ENCODE results near the gene MYO1C. TPM values are rescaled to one million over a fixed set of nuclear protein-coding genes. Genes with fewer than 3 reads are reported as not detected.

MYO1C gene
- total and polyA plus RNA-seq, 3 donors from 2014 or later, result 45.0 to 68.3 (median 49.2) TPM

DNA sequence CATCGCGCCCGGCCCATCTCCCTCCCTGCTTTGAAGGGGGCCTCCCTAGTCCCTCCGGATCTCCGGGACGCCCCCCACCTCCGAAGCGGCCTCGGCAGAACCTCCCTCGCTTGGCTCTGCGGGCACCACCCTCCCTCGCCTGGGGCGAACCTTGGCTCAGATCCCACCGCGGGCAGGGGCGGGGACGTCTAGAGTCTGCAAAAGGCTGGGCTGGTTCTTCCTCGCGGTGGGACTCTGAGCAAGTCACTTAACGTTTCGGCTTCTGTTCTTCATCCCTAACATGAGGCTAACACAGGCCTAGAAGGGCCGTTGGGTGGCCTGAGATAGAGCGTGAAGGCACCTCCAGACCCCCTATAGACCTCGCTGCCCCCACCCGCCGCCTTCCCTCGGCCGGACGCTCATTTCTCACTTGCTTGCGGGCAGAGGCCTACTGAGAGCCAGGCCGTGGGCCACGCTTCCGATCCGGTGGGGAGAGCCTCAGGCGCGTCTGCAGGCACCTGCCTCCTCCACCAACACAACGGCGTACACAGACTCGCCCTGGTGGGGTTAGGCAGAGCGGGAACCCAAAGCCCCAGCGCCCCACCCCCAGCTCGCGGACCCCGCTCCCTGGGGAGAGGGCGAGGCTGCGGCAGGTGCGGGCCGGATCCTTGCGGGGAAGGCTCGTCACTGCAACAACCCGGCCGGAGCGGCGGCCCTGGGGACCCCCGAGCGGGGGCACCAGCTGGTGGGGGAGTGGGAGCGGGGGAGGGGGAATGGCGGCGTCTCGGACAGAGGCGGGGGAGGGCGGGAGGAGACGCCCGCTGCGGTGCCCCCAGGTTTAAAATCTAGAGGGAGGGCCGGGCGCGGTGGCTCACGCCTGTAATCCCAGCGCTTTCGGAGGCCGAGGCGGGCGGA lies 5.4 kb downstream of the MYO1C start:
- WGBS, 2 donors, result 18 to 23% methylated on average over 31 to 51 of the region's 74 CpGs
- intact Hi-C loops (cut with DNase I; ENCODE audit: low total_unique reads), result no loop called here

DNA sequence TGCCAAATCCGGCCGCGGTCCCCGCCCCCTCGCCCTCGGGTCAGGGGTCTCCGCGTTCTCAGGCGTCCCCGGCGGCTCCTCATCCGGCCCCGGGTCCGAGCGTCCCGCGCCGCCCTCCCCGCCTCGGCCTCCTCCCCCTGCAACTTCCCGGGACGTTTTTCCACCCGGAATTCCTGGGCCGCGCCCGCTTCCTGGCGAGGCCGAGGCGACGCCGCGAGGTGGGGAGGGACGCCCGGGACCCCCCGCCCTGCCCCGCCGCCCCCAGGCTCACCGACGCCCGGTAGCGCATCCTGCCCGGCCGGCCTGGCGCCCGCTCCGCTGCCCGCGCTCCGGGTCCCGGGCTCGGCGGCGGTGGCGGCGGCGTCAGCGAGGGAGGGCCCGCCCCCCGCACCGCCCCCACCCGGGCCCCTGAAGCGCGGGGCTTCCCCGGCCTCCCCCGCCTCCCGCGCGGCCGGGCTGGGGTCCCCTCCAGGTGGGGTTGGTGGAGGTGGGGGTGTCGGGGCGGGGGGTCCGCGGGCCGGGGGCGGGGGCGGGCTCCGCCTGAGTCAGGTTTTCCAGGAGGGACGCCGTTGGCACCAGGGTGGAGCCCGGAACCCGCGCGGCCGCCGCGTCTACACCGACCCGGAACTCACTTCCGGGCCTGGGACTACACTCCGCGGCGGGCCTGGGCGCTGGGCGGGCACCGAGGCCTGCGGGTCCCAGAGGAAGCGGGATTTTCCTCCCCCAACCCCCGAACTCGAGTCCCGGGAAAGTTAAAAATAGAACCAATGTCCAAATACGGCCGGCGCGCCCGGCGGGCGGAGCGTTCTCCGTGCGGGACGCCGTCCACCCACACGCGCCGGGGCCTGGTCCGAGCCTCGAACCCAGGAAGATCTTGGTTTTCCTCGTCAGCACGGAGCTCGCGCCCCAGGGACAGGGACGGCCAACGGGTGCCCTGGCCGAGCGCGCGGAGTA lies 6.8 kb downstream of the MYO1C start:
- DNase-seq, result peak; percentile 61

More for the DNA sequence above, 5.4 kb downstream of the MYO1C start:
- Histone ChIP-seq H3K4me3 (peak overlapping the region; percentile 57 to 82), H3K4me1 (peaks cover 45% of the 10 kb centered on the region), H3K36me3 (ENCODE audit: low read depth, missing control alignments) (no peaks in the 10 kb centered on the region), H3K27me3 (no peaks in the 10 kb centered on the region), H3K9me3 (no peaks in the 10 kb centered on the region), H3K27ac (peak overlapping the region; percentile 93)
- TF ChIP-seq, protein P1, sequence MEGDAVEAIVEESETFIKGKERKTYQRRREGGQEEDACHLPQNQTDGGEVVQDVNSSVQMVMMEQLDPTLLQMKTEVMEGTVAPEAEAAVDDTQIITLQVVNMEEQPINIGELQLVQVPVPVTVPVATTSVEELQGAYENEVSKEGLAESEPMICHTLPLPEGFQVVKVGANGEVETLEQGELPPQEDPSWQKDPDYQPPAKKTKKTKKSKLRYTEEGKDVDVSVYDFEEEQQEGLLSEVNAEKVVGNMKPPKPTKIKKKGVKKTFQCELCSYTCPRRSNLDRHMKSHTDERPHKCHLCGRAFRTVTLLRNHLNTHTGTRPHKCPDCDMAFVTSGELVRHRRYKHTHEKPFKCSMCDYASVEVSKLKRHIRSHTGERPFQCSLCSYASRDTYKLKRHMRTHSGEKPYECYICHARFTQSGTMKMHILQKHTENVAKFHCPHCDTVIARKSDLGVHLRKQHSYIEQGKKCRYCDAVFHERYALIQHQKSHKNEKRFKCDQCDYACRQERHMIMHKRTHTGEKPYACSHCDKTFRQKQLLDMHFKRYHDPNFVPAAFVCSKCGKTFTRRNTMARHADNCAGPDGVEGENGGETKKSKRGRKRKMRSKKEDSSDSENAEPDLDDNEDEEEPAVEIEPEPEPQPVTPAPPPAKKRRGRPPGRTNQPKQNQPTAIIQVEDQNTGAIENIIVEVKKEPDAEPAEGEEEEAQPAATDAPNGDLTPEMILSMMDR (IDR thresholded peaks at IDR 0.05), result no peak
- no peak for TF ChIP-seq POLR2A (IDR thresholded peaks at IDR 0.05)
- peak; percentile 86 for DNase-seq

DNA sequence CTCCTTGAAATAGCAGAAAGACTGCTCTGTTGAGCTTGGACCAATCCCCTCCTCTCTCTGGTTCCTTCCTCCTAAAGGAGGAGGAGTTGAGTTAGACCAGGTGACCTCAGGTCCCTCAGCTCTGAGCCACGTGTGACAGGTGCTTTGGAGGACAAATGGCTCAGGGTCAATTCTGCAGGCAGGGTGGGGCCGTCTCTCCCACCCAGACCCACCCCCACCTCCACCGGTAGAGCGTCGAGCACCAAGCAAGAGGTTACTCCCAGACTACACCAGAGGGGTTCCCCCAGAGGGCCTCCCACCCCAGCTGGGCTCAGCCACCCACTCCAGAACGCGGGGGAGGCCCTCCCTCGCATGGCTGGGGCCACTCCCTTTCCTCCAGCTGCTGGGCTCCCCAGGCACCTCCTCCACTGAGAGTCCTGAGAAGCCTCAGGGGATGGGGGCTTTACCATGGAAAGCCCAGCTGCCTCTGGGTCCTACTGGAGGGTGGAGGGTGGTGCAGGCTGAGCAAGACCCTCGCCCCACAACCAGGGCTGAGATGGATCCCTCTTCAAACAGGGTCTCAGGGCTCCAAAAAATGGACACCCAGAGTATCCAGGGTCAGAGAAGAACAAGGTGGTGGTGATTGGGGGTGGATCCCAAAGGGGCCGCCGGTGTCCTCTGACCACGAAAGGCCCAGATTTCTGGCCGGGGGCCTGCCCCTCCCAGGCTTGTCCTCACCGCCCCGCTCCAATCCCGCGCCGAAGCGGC lies 7.6 kb downstream of the MYO1C start:
- Histone ChIP-seq H3K4me3 (peak overlapping the region; percentile 75 to 82), H3K4me1 (peaks cover 37% of the 10 kb centered on the region)
- DNase-seq, result peak; percentile 68

More for the DNA sequence above, 6.8 kb downstream of the MYO1C start:
- Histone ChIP-seq H3K4me3 (peak overlapping the region; percentile 75 to 82), H3K4me1 (peaks cover 42% of the 10 kb centered on the region), H3K27me3 (no peaks in the 10 kb centered on the region), H3K27ac (peak overlapping the region; percentile 93), H3K36me3 (ENCODE audit: low read depth, missing control alignments) (no peaks in the 10 kb centered on the region), H3K9me3 (no peaks in the 10 kb centered on the region)
- TF ChIP-seq, protein P1 (IDR thresholded peaks at IDR 0.05), result no peak
- TF ChIP-seq POLR2A (IDR thresholded peaks at IDR 0.05), result no peak
- whole genome bisulfite sequencing, 2 donors, result 2 to 3% methylated on average over 21 to 90 of the region's 127 CpGs
- intact Hi-C loops (cut with DNase I; ENCODE audit: low total_unique reads), result no loop called here

DNA sequence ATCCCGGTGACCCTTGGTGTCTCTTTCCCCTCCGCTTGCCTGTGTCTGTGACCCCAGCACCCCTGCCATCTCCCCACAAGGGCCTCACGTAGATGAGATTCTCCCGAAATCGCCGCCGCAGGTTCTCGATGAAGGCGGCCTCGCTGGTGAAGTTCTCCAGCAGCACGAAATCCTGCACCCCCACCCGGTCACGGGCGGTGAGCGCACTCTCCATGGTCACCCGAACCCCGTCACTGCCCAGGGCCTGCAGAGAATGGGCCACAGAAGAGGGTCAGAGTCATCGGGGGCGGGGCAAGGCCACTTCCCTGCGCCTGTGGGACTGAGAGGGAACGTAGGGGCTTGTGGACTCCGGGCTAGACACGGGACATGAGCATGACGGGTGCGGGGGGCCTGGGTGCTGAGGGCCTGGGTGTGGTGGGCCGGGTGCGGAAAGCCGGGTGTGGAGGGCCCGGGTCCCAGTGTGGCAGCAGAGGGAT lies 8.4 kb downstream of the MYO1C start:
- 90 to 94% methylated on average over 27 to 29 of the region's 29 CpGs for WGBS, 2 donors
- peak overlapping the region in 1 of 2 donors; percentile 93 for H3K27ac ChIP-seq
- H3K4me1 ChIP-seq, result peaks cover 37% of the 10 kb centered on the region
- TF ChIP-seq POLR2A (IDR thresholded peaks at IDR 0.05), result no peak
- TF ChIP-seq, protein P1 (IDR thresholded peaks at IDR 0.05), result no peak
- intact Hi-C loops (cut with DNase I; ENCODE audit: low total_unique reads), result no loop called here
- H3K4me3 ChIP-seq, result no peak overlapping the region
- H3K9me3 ChIP-seq, result no peaks in the 10 kb centered on the region
- H3K27me3 ChIP-seq, result no peaks in the 10 kb centered on the region
- no peaks in the 10 kb centered on the region for H3K36me3 ChIP-seq (ENCODE audit: low read depth, missing control alignments)
- DNase-seq, result no peak

More for the DNA sequence above, 7.6 kb downstream of the MYO1C start:
- Histone ChIP-seq H3K9me3 (no peaks in the 10 kb centered on the region), H3K36me3 (ENCODE audit: low read depth, missing control alignments) (no peaks in the 10 kb centered on the region), H3K27ac (peak overlapping the region; percentile 81 to 93), H3K27me3 (no peaks in the 10 kb centered on the region)
- intact Hi-C loops (cut with DNase I; ENCODE audit: low total_unique reads), result no loop called here
- TF ChIP-seq, protein P1 (IDR thresholded peaks at IDR 0.05), result peak in 1 of 3 experiments; percentile 31
- TF ChIP-seq POLR2A (IDR thresholded peaks at IDR 0.05), result no peak
- 4% methylated on average over 7 to 19 of the region's 19 CpGs for WGBS, 2 donors

Data from testis (tissue), 3 donors.